HepG2 (cell line): ENCODE measurements around the gene NSMCE1. TPM values are rescaled to one million over a fixed set of nuclear protein-coding genes. Genes with fewer than 3 reads are reported as not detected.

Experiments used
- AHDC1 ChIP-seq: sonication (generic); formaldehyde crosslinking; IDR thresholded peaks from 2 replicates; pipeline ENCODE4 v1.5.1; 2020; ENCODE audit warnings: mild to moderate bottlenecking, missing genetic modification reagents, borderline replicate concordance
- CREB1 ChIP-seq, 2 experiments: fragments of 450-650 bp in 1 of 2; IDR thresholded peaks; 2 replicates each; pipeline ENCODE4 v1.6.1; 2016 to 2017; ENCODE audit warnings: control low read depth in 1 of 2, mild to moderate bottlenecking in 1 of 2, missing compliant biosample characterization in 1 of 2, missing genetic modification characterization in 1 of 2
- ELF3 ChIP-seq: IDR thresholded peaks from 2 replicates; pipeline ENCODE4 v1.6.1; 2016; ENCODE audit warnings: missing genetic modification reagents, missing compliant biosample characterization
- EP300 ChIP-seq, 3 experiments: sonication (generic) in 1 of 3; formaldehyde crosslinking in 1 of 3; IDR thresholded peaks; 2 replicates each; pipeline versions ENCODE4 v1.5.1 to v1.6.1; 2011 to 2020; ENCODE audit warnings: low read depth in 2 of 3, low read length in 2 of 3, borderline replicate concordance in 1 of 3, improper control_type of control experiment in 1 of 3, mild to moderate bottlenecking in 1 of 3, missing genetic modification reagents in 1 of 3, moderate library complexity in 1 of 3
- LCORL ChIP-seq, 2 experiments: fragments of 450-650 bp in 1 of 2; sonication (generic) in 1 of 2; formaldehyde crosslinking in 1 of 2; IDR thresholded peaks; 2 replicates each; pipeline versions ENCODE4 v1.5.0 to v1.6.1; 2017 to 2020; ENCODE audit warnings: antibody characterized with exemption in 1 of 2, missing genetic modification reagents in 1 of 2
- MAFG ChIP-seq: sonication (generic); formaldehyde crosslinking; IDR thresholded peaks from 2 replicates; pipeline ENCODE4 v1.5.1; 2020; ENCODE audit warnings: mild to moderate bottlenecking, missing genetic modification reagents
- MEIS1 ChIP-seq: sonication (generic); formaldehyde crosslinking; IDR thresholded peaks from 2 replicates; pipeline ENCODE4 v1.9.0; 2021; ENCODE audit warnings: mild to moderate bottlenecking, missing genetic modification reagents, moderate library complexity, borderline replicate concordance
- NR2F6 ChIP-seq, 2 experiments: IDR thresholded peaks; 2 replicates each; pipeline ENCODE4 v1.6.1; 2016; ENCODE audit warnings: antibody characterized with exemption in 1 of 2, mild to moderate bottlenecking in 1 of 2
- SALL1 ChIP-seq: sonication (generic); formaldehyde crosslinking; IDR thresholded peaks from 2 replicates; pipeline ENCODE4 v1.8.0; 2022; ENCODE audit warnings: mild to moderate bottlenecking, missing genetic modification reagents
- SAP130 ChIP-seq: IDR thresholded peaks from 2 replicates; pipeline ENCODE4 v1.6.1; 2016; ENCODE audit warnings: low read depth
- SKI ChIP-seq: fragments of 450-650 bp; IDR thresholded peaks from one replicate; pipeline ENCODE4 v1.6.1; 2018; ENCODE audit warnings: mild to moderate bottlenecking; ENCODE audit not compliant: partially characterized antibody
- ZBTB21 ChIP-seq: sonication (generic); formaldehyde crosslinking; IDR thresholded peaks from 2 replicates; pipeline ENCODE4 v1.4.0; 2020; ENCODE audit warnings: missing genetic modification reagents
- ZBTB38 ChIP-seq: sonication (generic); formaldehyde crosslinking; IDR thresholded peaks from 2 replicates; pipeline ENCODE4 v1.5.1; 2020; ENCODE audit warnings: mild to moderate bottlenecking, missing genetic modification reagents
- ZBTB4 ChIP-seq: sonication (generic); formaldehyde crosslinking; IDR thresholded peaks from 2 replicates; pipeline ENCODE4 v1.4.0; 2020; ENCODE audit warnings: missing genetic modification reagents, mild to moderate bottlenecking, borderline replicate concordance
- ZFYVE20 ChIP-seq: sonication (generic); formaldehyde crosslinking; IDR thresholded peaks from 2 replicates; pipeline ENCODE4 v1.8.0; 2023; ENCODE audit warnings: low read depth, mild to moderate bottlenecking, moderate library complexity, missing genetic modification reagents, borderline replicate concordance
- ZNF225 ChIP-seq: sonication (generic); formaldehyde crosslinking; IDR thresholded peaks from 2 replicates; pipeline ENCODE4 v1.4.0; 2020; ENCODE audit warnings: mild to moderate bottlenecking, missing genetic modification reagents
- ZNF792 ChIP-seq: IDR thresholded peaks from 2 replicates; pipeline ENCODE4 v1.6.1; 2016
- ZNF891 ChIP-seq: sonication (generic); formaldehyde crosslinking; IDR thresholded peaks from 2 replicates; pipeline ENCODE4 v1.5.0; 2020; ENCODE audit warnings: mild to moderate bottlenecking, missing genetic modification reagents
- polyA plus RNA-seq, 8 experiments: library from polyadenylated mRNA; depleted of rRNA in 3 of 8; stranded (reverse) in 7 of 8; unstranded in 1 of 8; fragments of >200 nt; fragmentation: Illumina TruSeq in 4 of 8; extraction: Trizol in 4 of 8; gene quantifications; 2 replicates each; pipeline versions ENCODE4 v1.2.1 to v1.2.3, GENCODE V29; 2011 to 2016; ENCODE audit warnings: low read depth in 4 of 8, missing spikeins in 1 of 8, mixed read lengths in 1 of 8; ENCODE audit not compliant: insufficient read depth in 1 of 8
- total RNA-seq, 5 experiments: library from RNA; depleted of rRNA; stranded (reverse); fragments of >200 nt; fragmentation: Illumina TruSeq; extraction: Trizol; gene quantifications; 2 replicates each; pipeline ENCODE4 v1.2.3, GENCODE V29; 2016; ENCODE audit warnings: low read depth in 1 of 5

The NSMCE1 gene
- total and polyA plus RNA-seq, 2 of the 13 experiments (the other 11 are each of a cell fraction or from before 2014, with no cell fraction given): 42.7 to 52.9 TPM

- TF ChIP-seq ZBTB4 (CRISPR knock-in tag) (peak; percentile 51; the same call in 1 of the 2 replicates), MEIS1 (CRISPR knock-in tag) (peak; percentile 99; the same call in 1 of the 2 replicates), AHDC1 (no peak), SKI (peak; percentile 28), LCORL (IDR thresholded peaks at IDR 0.05) (no peak), LCORL (CRISPR knock-in tag; IDR thresholded peaks at IDR 0.05) (no peak; the same call in 1 of the 2 replicates), NR2F6 (IDR thresholded peaks at IDR 0.05) (peak; percentile 42), NR2F6 (CRISPR knock-in tag; IDR thresholded peaks at IDR 0.05) (peak; percentile 77; the same call in 1 of the 2 replicates), ZNF792 (no peak), MAFG (no peak), SAP130 (CRISPR knock-in tag) (peak; percentile 62; the same call in 1 of the 2 replicates), EP300 (IDR thresholded peaks at IDR 0.05; ENCODE audit: low read depth in 2 of 2, low read length in 2 of 2) (peak in 1 of 2 experiments; percentile 16; a peak in 1 of 4 replicates), EP300 (CRISPR knock-in tag; IDR thresholded peaks at IDR 0.05; ENCODE audit: borderline replicate concordance) (no peak), CREB1 (IDR thresholded peaks at IDR 0.05) (0 out of 2 replicates have a peak, but pooled peaks have one; percentile 40), CREB1 (CRISPR knock-in tag; IDR thresholded peaks at IDR 0.05) (no peak), ZFYVE20 (no peak), SALL1 (CRISPR knock-in tag) (0 out of 2 replicates have a peak, but pooled peaks have one; percentile 36), ZBTB38 (CRISPR knock-in tag) (peak; percentile 85), ZNF891 (CRISPR knock-in tag) (0 out of 2 replicates have a peak, but pooled peaks have one; percentile 40), ZNF225 (CRISPR knock-in tag) (0 out of 2 replicates have a peak, but pooled peaks have one; percentile 27), ELF3 (0 out of 2 replicates have a peak, but pooled peaks have one; percentile 10), ZBTB21 (CRISPR knock-in tag) (peak; percentile 74; the same call in 1 of the 2 replicates)
Observed at GRCh38 chr16:27242868-27243590, 25.5 kb downstream of the NSMCE1 start (continued).
